ENCODE data around the gene RAD51B.

- TF ChIP-seq CTCF (IDR thresholded peaks at IDR 0.05) (no peak), POLR2A (IDR thresholded peaks at IDR 0.05) (no peak), POLR2AphosphoS5 (IDR thresholded peaks at IDR 0.05) (no peak), EP300 (IDR thresholded peaks at IDR 0.05) (no peak)
Observed at GRCh38 chr14:68707482-68707881, 887.9 kb downstream of the RAD51B start.

Data from upper lobe of left lung (tissue), 4 donors.